GM19452 (cell line): ENCODE measurements around the gene DAD1.
A peak's percentile ranks its signal among the peaks of the same experiment; 100 is the strongest.
"Not testable (repeated sequence)": the region's sequence is repeated elsewhere in the genome, so short reads cannot be mapped to it uniquely, and the experiment has no call there.

Source experiments
- ATAC-seq: cut with Tn5 transposase; IDR thresholded peaks from one replicate; pipeline ENCODE4 v1.9.1; 2021; ENCODE audit not compliant: unreplicated experiment

Gene DAD1

GRCh38 chr14:22589096-22589839 lies at the start of gene DAD1:
Gene DAD1, minus strand, starts transcription at chr14:22589224. Its CDS starts 67 bp downstream, at chr14:22589157.
- ATAC-seq = peak; percentile 87

GRCh38 chr14:22635980-22636379 lies 47.0 kb upstream of the DAD1 start:
- ATAC-seq = not testable (repeated sequence)

DNA sequence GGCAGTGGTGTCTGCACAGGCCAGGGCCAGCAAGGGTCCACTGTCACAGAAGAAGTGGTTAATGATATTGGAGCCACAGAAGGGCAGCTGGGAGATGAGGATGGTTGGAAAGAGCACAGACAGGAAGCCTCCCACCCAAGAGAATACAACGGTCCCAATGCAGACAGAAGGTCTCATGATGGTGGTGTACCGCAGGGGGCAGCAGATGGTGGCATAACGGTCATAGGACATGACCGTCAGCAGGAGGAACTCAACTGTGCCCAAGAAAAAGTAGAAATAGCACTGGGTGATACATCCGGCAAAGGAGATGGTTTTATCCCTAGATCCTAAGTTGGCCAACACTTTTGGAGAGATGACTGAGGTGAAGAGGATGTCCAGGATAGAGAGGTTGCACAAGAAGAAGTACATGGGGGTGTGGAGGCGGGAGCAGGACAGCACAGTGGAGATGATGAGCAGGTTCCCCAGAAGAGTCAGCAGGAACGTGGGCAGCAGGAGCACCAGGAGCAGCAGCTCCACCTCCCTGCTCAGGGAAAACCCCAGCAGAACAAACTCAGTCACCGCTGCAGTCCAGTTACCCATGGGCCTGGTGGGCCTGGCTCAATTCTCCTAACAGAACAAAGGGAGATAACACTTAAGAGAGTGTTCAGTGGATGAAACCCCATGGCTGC lies 45.3 kb upstream of the DAD1 start:
- no peak for ATAC-seq

DNA sequence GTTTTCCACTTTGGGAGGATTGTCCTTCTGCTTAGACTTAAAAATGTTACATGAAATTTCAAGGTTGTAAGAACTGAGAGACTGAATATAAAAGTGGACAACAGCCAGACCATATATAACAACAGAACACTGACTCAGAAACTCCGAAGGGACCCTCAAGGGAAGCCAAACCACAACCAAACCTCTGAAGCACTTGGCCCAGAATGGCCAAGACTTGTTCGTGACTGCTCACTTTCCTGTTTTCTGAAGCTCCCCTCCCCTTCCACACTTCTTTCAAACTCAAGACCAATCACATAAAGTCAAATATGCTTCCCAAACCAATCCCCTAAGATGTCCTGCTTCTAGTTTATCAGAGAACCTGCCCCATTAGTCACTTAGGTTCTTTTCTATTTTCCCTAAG lies 41.5 kb upstream of the DAD1 start:
- ATAC-seq = no peak

- ATAC-seq = no peak
Measured at GRCh38 chr14:22630066-22630465, 41.0 kb upstream of the DAD1 start.

DNA sequence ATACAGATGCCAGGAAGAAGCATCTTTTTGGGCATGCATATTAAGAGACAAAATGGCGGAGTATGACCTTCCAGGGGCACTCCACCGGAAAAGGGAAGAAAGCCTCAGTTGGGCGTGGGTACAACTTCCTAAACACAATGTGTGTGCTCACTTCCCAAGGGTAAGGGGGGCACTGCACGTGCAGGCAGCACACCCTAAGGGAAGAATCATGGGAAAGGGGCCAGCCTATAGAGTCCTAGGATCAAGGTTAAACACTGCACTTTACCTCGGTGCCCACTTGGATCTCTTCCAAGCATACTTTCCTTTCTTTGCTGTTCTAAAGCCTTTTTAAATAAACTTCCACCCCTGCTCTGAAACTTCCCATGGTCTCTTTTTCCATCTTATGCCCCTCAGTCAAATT lies 40.3 kb upstream of the DAD1 start:
- ATAC-seq = no peak

DNA sequence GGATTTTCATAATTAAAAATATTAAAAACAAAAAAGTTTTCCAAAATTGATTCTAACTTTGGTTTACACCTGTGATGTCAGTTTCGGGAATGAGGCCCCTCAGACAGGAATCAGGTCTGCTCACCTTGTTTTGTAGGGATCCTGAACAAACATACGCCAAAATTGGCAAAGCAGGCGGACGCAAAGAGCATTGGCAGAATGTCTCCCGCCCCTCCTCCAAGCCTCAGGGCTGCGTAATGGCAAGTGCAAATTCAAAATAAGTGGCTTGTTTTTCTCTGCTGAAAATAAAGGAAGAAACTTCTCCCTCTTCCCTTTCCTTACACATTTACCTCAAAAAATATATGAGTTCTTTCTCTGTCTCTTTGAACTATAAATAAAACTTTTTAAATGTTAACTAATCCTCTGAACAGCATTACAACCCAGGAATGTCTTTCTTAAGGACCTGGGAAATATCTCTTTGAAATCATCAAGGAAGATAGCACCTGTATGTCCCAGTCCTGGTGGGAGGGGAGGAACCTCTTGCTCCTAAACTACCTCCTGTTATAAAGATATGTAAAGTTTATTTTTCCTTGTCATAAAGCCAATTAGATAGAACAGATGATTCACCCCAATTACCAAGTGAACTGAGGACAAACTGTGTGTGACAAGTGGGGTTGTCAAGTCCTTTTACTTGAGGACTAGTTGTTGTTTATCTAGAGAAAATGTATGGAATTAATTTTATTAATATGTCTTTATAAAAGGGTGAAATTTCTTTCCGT lies 38.7 kb upstream of the DAD1 start:
- ATAC-seq = no peak

DNA sequence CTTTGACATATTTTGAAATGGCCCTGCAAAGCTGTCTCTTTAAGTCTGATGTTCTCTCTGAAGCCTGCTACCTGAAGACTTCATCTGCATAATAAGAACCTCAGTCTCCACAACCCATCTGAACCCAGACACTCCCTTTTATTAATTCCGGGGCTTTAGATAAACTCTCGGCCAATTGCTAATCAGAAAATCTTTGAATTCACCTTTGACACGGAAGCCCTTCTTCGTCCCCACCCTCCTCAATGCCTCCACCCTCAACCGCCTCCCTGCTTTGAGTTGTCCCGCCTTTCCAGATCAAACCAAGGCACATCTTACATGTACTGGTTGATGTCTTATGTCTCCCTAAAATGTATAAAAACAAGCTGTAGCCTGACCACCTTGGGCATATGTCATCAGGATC lies 37.6 kb upstream of the DAD1 start:
- no peak for ATAC-seq

GRCh38 chr14:22623047-22623446 lies 34.0 kb upstream of the DAD1 start:
- ATAC-seq = no peak

DNA sequence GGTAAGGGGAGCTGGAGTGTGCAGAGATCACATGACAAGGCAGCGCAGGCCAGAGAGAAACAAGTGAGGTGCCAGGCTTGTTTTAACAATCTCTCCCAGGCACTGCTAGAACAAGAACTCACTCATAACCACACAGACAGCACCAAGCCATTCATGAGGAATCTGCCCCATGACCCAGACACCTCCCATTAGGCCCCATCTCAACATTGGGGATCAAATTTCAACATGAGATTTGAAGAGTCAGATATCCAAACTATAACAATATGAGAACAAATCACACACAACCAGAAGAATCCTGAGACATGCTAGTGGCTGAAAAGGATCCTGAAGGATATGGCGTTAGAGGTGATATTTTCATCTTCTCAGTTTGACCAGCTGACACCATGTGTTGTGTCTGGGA lies 33.2 kb upstream of the DAD1 start:
- no peak for ATAC-seq

DNA sequence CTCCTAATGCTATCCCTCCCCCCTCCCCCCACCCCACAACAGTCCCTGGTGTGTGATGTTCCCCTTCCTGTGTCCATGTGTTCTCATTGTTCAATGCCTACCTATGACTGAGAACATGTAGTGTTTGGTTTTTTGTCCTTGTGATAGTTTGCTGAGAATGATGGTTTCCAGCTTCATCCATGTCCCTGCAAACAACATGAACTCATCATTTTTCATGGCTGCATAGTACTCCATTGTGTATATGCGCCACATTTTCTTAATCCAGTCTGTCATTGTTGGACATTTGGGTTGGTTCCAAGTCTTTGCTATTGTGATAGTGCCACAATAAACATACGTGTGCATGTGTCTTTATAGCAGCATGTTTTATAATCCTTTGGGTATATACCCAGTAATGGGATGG lies 26.7 kb upstream of the DAD1 start:
- not testable (repeated sequence) for ATAC-seq

GRCh38 chr14:22614240-22614799 lies 25.3 kb upstream of the DAD1 start:
- no peak for ATAC-seq

DNA sequence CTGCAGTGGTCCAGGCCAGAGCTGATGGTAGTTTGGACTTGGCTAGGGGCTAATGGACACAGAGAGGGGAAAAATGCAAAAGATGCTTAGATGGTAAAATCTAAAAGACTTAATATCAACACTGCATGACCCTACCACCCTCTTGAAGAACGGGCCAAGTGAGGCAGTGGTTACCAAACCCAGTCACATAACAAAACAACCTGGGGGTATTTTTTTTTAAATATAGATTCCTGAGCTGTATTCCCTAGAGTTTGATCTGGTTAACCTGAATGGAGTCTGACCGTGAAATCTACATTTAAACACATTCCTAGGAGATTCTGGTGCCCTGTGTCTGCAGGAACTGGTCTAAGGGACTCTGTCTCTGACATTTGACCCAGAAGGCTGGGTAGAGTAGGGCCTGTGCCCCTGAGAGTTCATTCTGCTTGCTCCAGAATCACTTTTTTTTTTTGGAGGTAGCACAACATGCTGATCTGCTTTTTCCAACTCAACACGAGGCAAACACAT lies 24.8 kb upstream of the DAD1 start:
- no peak for ATAC-seq

DNA sequence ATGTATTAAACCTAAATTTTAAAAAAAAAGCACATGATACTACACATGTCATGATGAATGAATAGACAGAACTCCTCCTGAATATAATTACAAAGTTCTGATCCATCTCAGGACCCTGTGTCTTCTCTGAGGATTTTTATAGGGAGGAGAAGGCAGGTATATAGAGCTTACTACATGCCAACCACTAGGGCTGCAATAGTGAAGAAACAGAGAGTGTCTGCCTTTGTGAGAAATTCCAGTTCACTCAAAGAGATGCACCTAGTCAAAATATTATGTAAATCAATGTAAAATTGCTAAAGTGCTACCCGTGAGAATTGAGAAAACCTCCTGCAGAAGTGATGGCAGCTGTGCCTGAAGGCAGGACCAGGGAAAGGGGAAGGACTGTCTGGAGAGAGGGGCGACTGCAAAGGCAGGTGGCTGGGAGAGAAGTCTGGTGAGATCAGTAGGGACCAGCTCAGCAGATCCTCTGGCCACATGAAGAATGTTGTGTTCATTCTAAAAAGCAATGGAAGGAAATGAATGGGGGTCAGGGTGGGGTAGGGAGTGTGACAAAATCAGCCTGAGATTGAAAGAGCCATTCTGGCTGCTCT lies 24.2 kb upstream of the DAD1 start:
- no peak for ATAC-seq

- ATAC-seq = no peak
Measured at GRCh38 chr14:22610931-22611330, 21.9 kb upstream of the DAD1 start.

- ATAC-seq = no peak
Measured at GRCh38 chr14:22607291-22607690, 18.3 kb upstream of the DAD1 start.

- ATAC-seq = no peak
Measured at GRCh38 chr14:22606380-22606779, 17.4 kb upstream of the DAD1 start.

DNA sequence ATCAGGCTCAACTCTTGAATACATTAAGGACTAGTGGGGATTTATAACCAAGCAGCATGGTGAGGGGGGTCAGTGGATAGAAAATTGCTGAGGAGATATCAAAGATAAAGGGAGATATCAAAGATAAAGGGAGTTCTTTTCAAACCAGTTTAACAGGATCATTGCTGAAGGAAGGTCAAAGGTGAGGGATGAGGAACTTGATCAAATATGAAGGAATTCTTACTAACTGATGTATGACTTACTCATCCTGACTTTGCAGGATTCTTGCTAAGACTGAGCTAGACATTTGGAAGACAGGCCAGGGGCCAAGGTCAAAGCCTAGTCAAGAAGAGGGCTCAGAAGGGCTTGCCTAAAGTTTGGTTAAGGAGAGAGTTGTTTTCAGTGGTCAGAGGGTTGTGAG lies 13.8 kb upstream of the DAD1 start:
- no peak for ATAC-seq

GRCh38 chr14:22601996-22602395 lies 13.0 kb upstream of the DAD1 start:
- ATAC-seq = no peak

DNA sequence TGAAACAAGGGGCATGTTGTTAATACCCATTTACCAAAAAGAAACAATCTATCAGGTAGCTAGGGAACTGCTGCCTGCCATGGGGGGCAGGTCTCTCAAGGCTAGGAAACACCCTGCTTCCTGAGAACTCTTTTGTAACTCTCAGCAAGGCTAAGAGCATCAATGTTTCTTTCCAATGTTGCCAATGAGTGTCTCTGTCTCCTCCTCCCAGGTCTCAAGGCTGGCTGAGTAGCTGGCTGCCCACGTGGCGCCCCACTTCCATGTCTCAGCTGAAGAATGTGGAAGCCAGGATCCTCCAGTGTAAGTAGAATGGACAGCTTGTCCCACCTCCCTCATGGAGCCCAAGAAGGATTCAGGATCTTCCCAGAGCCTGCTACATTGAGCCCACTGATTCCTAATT lies 12.4 kb upstream of the DAD1 start:
- ATAC-seq = no peak

DNA sequence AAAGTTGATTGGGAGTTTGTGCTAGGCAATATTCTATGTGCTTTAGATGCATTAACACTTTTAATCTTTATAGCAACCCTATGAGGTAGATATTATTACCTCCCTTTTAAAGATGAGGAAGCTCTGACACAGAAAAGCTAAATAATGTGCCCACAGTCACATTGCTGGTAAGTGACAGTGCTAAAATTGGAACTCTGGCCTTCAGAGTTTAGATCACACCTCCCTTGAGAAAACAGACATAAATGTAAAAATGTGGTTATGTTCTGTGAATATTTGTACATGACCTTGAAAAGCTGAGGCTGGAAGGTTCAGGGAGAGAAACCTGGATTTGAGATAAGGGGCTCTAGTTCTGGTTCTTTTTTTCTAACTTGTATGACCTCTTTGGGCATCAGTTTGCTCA lies 11.0 kb upstream of the DAD1 start:
- ATAC-seq = no peak
